D721Med (cell line): ENCODE data around the gene LYVE1.

Experiments
- DNase-seq: peaks from one replicate; pipeline ENCODE4 v3.0.0; 2011; ENCODE audit warnings: low spot score; ENCODE audit not compliant: insufficient read length
- FAIRE-seq: peaks from 2 replicates; lab custom pipeline; 2011; peaks lifted over from hg19 to GRCh38; lab: Jason Lieb, UNC
- CTCF ChIP-seq: IDR thresholded peaks from 2 replicates; pipeline ENCODE4 v1.5.1; 2012; ENCODE audit warnings: mild to moderate bottlenecking, control low read depth; ENCODE audit not compliant: insufficient read depth; ENCODE audit errors: missing control alignments

The LYVE1 gene

DNA sequence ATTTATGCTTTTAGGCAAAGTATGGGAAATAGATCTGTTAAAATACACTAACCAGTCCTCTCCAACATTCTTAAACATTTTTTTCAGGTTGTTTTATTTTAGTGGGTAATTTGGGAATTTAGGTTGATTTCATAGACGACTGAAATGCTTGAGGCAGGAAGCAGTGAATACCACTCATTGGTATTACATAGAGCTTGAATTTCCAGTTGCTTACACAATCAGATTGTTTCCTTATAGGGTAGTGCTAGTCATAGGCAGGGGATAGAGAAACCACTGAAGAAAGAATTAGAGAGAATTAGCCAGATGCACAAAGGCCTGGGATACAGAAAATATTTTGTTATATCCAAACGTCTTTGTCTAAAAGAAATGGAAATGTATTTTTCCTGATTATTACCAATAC lies 23.9 kb upstream of the LYVE1 start:
- no peak for FAIRE-seq

GRCh38 chr11:10591741-10592140 lies 23.3 kb upstream of the LYVE1 start:
- no peak for TF ChIP-seq CTCF

More for the DNA sequence above, 23.9 kb upstream of the LYVE1 start:
- TF ChIP-seq CTCF: no peak
- DNase-seq: no peak

DNA sequence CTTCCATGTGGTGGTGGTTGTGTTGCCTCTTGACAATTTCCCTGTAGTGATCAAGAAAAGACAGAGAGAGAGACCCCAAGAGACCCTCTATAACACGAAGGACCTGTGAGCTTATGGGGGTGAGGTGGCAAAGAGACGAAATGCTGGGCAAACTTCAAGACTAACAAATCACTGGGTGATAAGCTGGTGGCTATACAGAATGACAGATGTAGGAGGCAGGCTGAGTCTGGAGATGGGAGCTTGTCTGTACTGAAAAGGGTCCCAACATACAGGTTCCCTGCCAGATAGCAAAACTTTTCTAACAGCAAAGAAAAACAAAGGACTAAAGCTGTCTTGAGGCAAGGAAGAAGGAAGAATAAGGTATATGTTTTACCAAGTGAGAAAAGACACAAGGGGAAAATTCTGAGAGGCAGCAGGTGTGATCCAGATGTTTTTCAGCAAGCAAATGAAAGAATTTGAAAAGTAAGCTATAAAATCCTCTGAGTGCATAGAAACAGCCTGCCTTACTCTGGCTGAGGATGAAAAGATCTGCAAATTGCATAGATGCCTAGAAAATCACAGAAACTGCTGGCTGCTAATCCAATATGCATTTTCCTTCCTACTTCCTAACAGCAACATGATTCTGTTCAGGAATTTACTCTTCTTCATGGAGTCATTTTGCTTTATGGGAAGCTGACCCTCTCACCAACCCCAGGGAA lies 21.9 kb upstream of the LYVE1 start:
- FAIRE-seq (no peak), DNase-seq (no peak)
- TF ChIP-seq CTCF: no peak

More at GRCh38 chr11:10591741-10592140, 23.3 kb upstream of the LYVE1 start:
- DNase-seq: no peak
- FAIRE-seq: no peak

DNA sequence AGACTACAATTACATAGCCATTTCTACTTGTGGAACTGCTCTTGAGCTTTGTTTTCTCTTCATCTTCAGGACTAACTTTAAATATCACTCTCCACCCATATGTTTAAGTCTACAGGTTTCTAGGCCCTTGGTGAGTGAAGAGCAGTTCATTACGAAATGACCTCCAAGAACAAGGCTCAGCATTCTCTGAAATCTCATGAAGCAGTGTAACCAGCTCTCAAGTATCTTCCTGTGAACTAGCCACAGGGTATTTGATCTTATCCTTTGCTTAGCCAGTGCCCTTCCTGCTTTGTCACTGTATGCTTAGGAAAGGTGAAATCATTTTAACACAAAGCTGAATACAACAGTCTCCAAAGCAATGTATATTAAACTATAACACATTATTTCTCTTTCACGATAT lies 20.4 kb upstream of the LYVE1 start:
- TF ChIP-seq CTCF: no peak
- FAIRE-seq: no peak
- DNase-seq: no peak

DNA sequence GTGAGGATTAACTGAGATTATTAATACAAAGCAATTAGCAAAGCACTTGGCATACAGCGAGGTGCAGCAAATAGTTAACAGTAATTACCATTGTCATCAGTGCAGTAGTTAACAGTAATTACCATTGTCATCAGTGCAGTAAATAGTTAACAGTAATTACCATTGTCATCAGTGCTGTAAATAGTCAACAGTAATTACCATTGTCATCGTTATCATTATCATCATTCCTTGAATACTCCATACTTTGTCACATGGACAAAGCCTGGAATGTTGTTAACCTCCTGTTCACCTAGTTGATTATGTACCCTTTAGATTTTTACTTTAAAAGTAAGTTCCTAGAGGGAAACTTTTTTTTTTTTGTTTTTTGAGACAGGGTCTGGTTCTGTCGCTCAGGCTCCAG lies 19.5 kb upstream of the LYVE1 start:
- DNase-seq (no peak), FAIRE-seq (no peak)
- TF ChIP-seq CTCF: no peak

DNA sequence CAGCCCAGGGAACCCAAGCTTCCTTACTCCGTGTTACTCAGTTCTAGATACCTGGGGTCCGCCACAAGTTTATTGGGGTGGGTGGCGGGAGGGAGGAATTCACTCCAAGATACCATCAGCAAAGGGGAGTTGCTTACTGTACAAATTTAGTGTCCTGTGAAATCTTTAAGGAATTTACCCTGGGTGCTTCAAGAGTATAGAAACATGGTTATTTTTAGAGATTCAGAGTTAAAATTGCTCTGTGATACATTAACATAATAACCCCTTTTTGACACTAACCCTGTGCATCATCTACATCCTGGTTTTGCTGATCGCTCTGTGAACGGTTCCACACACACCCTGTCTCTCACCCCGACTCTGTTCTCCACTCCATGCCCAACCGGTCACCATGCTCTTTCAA lies 18.9 kb upstream of the LYVE1 start:
- TF ChIP-seq CTCF: no peak
- no peak for FAIRE-seq
- DNase-seq: no peak

GRCh38 chr11:10584071-10584501 lies 15.6 kb upstream of the LYVE1 start:
- no peak for TF ChIP-seq CTCF
- FAIRE-seq: no peak
- DNase-seq: no peak
